HG03457 (cell line): ENCODE results near the gene RRAGB.
"Not testable (repeated sequence)": the region's sequence is repeated elsewhere in the genome, so short reads cannot be mapped to it uniquely, and the experiment has no call there.

ENCODE experiments used
- ATAC-seq: cut with Tn5 transposase; IDR thresholded peaks from one replicate; pipeline ENCODE4 v1.9.1; 2021; ENCODE audit warnings: moderate number of reproducible peaks; ENCODE audit not compliant: unreplicated experiment

Gene RRAGB

DNA sequence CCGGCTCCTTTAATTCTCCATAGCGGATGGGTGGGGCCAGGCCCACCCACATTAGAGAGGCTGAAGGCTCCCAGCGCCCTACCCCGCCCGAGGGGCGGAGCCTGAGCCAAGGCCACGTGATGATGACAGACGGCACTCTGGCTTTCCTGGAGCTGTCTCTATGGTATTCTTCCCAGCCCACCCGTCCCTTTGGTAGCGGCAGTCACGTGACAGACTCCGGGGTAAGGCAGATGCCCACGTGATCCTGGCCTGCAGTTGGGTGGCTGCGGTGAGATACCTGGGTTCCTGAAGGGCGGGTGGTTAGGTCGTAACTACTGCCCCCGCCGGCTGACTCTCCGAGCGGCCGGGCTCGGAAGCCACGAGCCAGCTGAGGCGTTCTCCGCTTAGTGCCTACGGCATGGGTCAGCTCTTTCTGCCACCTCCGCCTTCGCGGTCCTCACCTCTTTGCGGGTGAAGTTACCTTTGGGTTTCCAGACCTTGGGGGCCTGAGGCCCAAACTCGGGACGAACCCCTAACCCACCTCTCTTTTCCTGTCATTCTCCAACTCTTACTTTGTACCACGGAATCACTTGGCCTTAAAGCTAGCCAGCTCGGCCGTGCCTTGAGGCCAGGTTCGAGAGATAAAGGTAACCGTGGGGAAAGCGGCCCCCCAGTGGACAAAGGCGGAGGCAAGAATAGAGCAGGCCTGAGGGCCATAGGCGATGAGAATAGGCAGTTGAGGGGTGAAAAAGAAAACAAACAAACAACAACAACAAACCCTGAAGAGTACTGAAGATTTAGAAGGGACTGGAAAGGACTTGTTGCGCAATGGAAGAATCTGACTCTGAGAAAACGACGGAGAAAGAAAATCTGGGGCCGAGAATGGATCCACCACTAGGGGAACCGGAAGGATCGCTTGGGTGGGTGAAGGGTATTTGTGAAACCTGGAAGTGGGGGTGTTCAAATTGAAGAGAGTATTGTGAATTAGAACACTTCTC lies at the start of gene RRAGB:
TSS of gene RRAGB (plus strand) at position 229 of the 977 bp plus-strand sequence. CDS start at position 808, 579 bp downstream.
- peak; percentile 99 for ATAC-seq

DNA sequence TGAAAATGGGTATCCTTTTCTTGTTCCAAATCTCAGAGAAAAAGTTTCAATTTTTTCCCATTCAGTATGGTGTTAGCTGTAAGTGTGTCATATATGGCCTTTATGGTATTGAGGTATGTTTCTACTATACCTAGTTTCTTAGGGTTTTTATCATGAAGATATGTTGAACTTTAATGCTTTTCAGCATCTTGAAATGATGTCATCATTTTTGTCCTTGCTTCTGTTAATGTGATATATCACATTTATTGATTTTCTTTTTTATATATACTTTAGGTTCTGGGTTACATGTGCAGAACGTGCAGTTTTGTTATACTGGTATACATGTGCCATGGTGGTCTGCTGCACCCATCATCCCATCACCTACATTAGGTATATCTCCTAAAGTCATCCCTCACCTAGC lies 49.5 kb upstream of the RRAGB start:
- ATAC-seq, result no peak

DNA sequence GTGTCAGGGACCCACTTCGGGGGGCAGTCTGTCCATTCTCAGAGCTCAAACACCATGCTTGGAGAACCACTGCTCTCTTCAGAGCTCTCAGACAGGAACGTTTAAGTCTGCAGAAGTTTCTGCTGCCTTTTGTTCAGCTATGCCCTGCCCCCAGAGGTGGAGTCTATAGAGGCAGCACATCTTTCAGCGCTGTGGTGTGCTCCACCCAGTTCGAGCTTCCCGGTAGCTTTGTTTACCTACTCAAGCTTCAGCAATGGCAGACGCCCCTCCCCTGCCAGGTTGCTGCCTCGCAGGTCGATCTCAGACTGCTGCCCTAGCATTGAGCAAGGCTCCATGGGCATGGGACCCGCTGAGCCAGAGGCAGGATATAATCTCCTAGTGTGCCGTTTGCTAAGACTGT lies 29.0 kb upstream of the RRAGB start:
- ATAC-seq, result not testable (repeated sequence)

GRCh38 chrX:55695227-55696018 lies 22.1 kb upstream of the RRAGB start:
- ATAC-seq, result no peak

DNA sequence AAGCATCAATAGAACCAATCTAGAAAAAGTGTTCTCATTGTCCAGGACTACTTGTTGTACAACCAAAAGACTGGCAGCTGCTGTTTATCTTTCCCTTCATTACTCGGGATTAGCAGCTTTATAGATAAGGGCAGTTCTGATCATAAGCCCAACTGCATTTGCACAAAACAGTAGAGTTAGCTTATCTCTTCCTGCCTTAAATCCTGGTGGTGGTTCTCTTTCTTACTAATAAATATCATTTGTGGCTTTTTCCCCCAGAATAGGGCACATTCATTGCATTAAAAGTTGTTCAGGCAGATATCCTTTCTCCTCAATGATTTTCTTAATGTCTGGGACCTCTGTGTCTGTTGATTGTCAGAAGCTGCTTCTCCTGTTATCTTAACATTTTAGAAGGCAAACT lies 20.2 kb upstream of the RRAGB start:
- no peak for ATAC-seq

DNA sequence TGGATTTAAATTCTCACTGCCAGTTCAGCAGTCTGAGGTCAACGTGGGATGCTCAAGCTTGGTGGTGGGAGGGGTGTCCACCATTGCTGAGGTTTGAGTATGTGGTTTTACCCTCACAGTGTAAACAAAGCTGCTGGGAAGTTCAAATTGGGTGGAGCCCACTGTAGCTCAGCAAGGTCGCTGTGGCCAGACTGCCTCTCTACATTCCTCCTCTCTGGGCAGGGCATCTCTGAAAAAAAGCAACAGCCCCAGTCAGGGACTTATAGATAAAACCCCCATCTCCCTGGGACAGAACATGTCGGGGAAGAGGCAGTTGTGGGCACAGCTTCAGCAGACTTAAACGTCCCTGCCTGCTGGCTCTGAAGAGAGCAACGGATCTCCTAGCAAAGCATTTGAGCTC lies 14.9 kb upstream of the RRAGB start:
- no peak for ATAC-seq

DNA sequence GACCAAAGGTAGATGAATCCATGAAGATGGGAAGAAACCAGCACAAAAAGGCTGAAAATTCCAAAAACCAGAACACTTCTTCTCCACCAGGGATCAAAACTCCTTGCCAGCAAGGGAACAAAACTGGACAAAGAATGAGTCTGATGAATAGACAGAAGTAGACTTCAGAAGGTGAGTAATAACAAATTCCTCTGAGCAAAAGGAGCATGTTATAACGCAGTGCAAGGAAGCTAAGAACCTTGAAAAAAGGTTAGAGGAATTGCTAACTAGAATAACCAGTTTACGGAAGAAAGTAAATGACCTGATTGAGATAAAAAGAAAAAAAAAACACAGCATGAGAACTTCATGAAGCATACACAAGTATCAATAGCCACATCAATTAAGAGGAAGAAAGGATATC lies 14.1 kb upstream of the RRAGB start:
- not testable (repeated sequence) for ATAC-seq

DNA sequence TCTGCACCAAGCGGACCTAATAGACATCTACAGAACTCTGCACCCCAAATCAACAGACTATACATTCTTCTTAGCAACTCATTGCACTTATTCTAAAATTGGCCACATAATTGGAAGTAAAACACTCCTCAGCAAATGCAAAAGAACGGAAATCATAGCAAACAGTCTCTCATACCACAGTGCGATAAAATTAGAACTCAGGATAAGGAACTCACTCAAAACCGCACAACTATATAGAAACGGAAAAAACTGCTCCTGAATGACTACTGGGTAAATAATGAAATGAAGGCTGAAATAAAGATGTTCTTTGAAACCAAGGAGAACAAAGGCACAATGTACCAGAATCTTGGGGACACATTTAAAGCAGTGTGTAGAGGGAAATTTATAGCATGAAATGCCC lies 12.5 kb upstream of the RRAGB start:
- ATAC-seq, result not testable (repeated sequence)

GRCh38 chrX:55709735-55710134 lies 7.8 kb upstream of the RRAGB start:
- no peak for ATAC-seq

GRCh38 chrX:55710701-55711100 lies 6.8 kb upstream of the RRAGB start:
- no peak for ATAC-seq

- no peak for ATAC-seq
Observed at GRCh38 chrX:55713631-55714030, 3.9 kb upstream of the RRAGB start.

DNA sequence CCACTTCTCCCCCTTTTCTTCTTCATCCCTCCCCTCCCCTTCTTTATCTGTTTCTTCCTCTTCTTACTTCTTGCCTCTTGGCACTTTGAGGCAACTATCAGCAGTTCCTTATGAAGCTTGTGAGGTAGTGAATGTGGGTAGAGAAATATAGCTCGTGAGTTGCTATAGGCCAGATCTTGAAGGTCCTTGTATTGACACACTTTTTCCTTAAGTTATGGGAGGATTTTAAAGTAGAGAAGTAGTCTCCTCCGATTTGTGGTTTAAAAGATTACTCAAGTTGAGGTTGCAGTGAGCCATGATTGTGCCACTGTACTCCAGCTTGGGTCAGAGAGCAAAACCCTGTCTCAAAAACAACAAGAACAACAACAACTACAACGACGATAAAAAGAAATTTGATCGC lies 3.4 kb upstream of the RRAGB start:
- ATAC-seq, result no peak

DNA sequence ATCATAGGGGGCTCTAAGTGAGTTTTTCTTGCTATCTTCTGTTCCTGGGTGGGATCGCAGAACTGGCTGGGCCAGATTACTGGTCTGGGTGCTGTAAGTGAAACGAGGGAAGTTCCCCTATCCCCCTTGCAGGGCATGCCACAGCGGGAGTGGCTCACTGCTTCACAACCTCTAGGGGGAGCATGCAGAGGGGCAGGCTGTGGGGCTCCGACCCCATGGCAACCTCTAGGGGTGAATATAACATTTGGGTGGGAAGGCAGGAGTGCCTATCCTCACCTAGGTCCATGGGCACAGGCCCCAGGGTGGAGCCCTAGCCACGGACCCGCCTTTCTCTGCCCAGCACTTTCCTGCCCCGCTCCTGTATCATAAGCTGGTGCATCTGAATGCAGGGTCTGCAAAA lies 1.7 kb upstream of the RRAGB start:
- ATAC-seq, result no peak

GRCh38 chrX:55716937-55717336 lies 612 bp upstream of the RRAGB start:
- ATAC-seq, result no peak

DNA sequence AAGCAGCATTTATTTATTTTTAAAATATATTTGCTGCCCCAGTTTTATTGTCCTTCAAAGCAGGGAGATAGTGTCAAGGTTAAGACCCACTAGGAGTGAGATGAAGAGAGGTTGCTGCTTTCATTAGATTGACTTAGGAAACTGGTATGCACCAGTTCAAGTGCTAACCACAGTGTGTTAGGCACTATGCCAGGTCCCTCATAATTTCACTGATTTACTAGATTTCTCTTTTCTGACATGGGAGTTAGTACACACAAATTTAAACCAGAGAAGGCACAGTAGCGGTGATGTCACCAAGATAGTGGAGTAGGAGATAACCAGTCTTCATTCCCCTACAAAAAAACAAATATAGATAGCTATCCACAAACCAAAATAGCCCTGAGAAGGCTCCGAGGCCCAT lies 14.3 kb downstream of the RRAGB start:
- no peak for ATAC-seq

DNA sequence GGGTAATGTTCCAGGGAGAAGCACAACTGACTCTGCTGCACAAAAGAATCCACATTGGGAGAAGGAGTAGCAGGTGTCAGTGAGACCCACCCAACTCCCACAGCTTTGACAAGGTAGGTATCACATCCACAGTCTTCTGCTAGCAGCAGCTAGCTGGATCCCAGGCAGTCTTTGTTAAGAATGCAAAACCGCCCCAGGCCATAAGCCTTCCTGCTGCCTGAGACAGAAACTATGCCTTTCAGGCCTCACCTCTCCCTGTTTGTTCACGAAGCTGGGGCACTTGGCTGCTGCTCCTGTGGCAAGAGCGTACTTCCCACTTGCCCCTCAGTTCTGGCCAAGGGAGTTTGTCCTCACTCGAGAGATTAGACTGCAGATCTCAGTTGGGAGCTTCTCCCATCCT lies 21.4 kb downstream of the RRAGB start:
- no peak for ATAC-seq

GRCh38 chrX:55742649-55743048 lies 25.1 kb downstream of the RRAGB start:
- no peak for ATAC-seq

- ATAC-seq, result not testable (repeated sequence)
Observed at GRCh38 chrX:55748463-55748862, 30.9 kb downstream of the RRAGB start.

DNA sequence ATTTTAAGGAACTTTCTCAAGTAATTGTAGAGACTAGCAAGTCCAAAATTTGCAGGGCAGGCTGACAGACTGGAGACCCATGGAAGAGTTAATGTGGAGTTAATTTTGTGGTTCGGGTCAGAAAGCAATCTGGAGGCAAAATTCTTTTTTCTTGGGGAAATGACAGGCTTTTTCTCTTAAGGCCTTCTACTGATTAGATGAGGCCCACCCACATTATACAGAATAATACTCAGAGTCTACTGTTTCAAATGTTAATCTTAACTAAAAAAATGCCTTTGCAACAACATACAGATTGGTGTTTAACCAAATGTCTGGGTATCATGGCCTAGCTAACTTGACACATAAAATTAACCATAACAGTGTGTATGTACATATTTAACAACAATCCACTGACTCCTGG lies 32.7 kb downstream of the RRAGB start:
- no peak for ATAC-seq

DNA sequence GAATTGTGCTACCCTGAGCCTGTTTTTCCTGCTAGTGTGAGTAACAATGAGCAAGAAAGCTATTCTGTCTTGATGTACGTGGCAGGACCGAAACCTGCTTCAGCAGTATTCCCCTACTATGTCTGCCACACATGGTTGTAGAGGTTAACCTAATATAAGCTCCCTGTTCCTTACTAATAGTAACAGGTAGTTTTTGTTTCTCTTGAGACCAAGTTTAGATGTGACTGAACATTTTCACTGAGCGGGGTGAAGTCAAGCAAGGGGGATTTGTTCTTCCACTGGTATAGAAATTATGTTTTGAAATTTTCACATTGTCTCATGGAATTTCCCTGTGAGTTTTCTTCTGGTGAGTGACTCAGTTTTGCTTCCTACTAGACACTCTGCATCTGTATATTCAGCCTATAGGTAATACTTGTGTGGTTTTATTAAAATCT lies 37.3 kb downstream of the RRAGB start:
- peak; percentile 94 for ATAC-seq

- no peak for ATAC-seq
Observed at GRCh38 chrX:55758033-55758432, 40.5 kb downstream of the RRAGB start.

GRCh38 chrX:55759478-55759877 lies 41.9 kb downstream of the RRAGB start:
- ATAC-seq, result no peak
